HFFc6 (cell line): ENCODE data around the gene ITM2C. TPM values are rescaled to one million over a fixed set of nuclear protein-coding genes. Genes with fewer than 3 reads are reported as not detected.

Experiments used
- DNase-seq: peaks from one replicate; pipeline ENCODE4 v3.0.0-alpha.2; 2018
- H3K27ac Mint-ChIP-seq: 2 replicates; pipeline ENCODE4 v1.8.0; 2020; ENCODE audit warnings: mild to moderate bottlenecking, mixed read lengths
- H3K27me3 Mint-ChIP-seq: 2 replicates; pipeline ENCODE4 v1.8.0; 2021; ENCODE audit warnings: mild to moderate bottlenecking, moderate library complexity, mixed read lengths; ENCODE audit not compliant: insufficient read depth
- H3K36me3 Mint-ChIP-seq: 2 replicates; pipeline ENCODE4 v1.8.0; 2021; ENCODE audit warnings: low read depth, mixed read lengths
- H3K4me1 Mint-ChIP-seq: 2 replicates; pipeline ENCODE4 v1.8.0; 2020; ENCODE audit warnings: low read depth, mixed read lengths
- H3K4me3 Mint-ChIP-seq: 2 replicates; pipeline ENCODE4 v1.8.0; 2020; ENCODE audit warnings: mild to moderate bottlenecking, moderate library complexity, mixed read lengths
- H3K9me3 Mint-ChIP-seq: 2 replicates; pipeline ENCODE4 v1.8.0; 2020; ENCODE audit warnings: mild to moderate bottlenecking, mixed read lengths
- CTCF ChIP-seq: fragments of 200-600 bp; sonication (generic); IDR thresholded peaks from 2 replicates; pipeline ENCODE4 v1.5.0; 2021; ENCODE audit warnings: antibody characterized with exemption, mild to moderate bottlenecking
- total RNA-seq, 6 experiments: library from RNA; stranded (reverse); fragmentation: NEBNext Ultra II Directional; extraction: Animal tissue kit (Norgen Biotek cat#: 25700); gene quantifications; 2 replicates in 1 of 6; 3 replicates in 5 of 6; pipeline ENCODE4 v1.2.3, GENCODE V29; 2021

The ITM2C gene
- total RNA-seq, 6 experiments from 2014 or later = 28.1 to 53.8 (median 29.4) TPM

DNA sequence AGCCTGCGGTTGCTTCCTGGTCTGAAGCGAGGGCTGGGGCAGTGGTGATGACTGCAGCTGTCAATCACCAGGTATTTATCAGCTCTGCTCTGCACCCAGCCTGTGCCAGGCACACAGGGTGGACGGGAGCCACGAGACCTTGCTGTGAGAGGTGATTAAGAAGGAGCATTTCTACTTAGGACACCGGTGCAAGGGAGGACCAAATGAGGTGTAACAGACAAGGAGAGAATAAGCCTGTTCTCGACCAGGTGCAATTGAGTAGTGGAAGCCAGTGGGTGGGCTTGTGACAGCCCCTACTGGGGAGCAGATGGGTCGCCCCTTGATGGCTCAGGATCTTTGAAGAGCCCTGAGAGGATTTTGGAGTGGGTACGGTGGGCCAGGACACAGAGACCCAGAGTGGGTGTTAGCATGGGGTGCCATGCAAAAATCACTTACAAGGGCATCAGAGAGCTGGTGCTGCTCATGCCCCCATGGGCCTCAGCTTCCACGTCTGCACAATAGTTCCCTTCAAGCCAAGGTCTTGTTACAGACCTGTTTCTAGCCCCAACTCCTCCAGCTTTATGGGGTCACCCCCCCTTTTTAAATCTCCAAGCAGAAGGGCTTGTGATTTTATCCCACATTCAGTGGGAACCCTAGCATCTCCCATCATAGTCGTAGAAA, 35.7 kb downstream of the ITM2C start:
- H3K4me3 Mint-ChIP-seq = no peak overlapping the region
- no peak for DNase-seq
- H3K36me3 Mint-ChIP-seq = no peaks in the 10 kb centered on the region
- peaks cover 43% of the 10 kb centered on the region for H3K27me3 Mint-ChIP-seq
- TF ChIP-seq CTCF = no peak
- H3K4me1 Mint-ChIP-seq = no peaks in the 10 kb centered on the region
- H3K9me3 Mint-ChIP-seq = no peaks in the 10 kb centered on the region
- no peak overlapping the region for H3K27ac Mint-ChIP-seq

- Mint-ChIP-seq H3K4me3 (no peak overlapping the region), H3K9me3 (no peaks in the 10 kb centered on the region), H3K27ac (no peak overlapping the region), H3K27me3 (peaks cover 40% of the 10 kb centered on the region), H3K36me3 (no peaks in the 10 kb centered on the region), H3K4me1 (no peaks in the 10 kb centered on the region)
- no peak for DNase-seq
- no peak for TF ChIP-seq CTCF
Measured at GRCh38 chr2:230901006-230901405, 36.3 kb downstream of the ITM2C start.

- Mint-ChIP-seq H3K27me3 (peaks cover 30% of the 10 kb centered on the region), H3K9me3 (no peaks in the 10 kb centered on the region), H3K4me1 (no peaks in the 10 kb centered on the region), H3K27ac (no peak overlapping the region), H3K36me3 (no peaks in the 10 kb centered on the region), H3K4me3 (no peak overlapping the region)
- peak; percentile 55 for DNase-seq
- TF ChIP-seq CTCF = peak; percentile 87
Measured at GRCh38 chr2:230902180-230902899, 37.6 kb downstream of the ITM2C start.

- Mint-ChIP-seq H3K4me1 (peaks cover 7% of the 10 kb centered on the region), H3K27me3 (peaks cover 27% of the 10 kb centered on the region), H3K9me3 (no peaks in the 10 kb centered on the region), H3K36me3 (no peaks in the 10 kb centered on the region), H3K4me3 (no peak overlapping the region), H3K27ac (no peak overlapping the region)
- DNase-seq = no peak
- no peak for TF ChIP-seq CTCF
Measured at GRCh38 chr2:230903231-230904150, 38.7 kb downstream of the ITM2C start.

GRCh38 chr2:230904856-230905447, 40.2 kb downstream of the ITM2C start:
- H3K27me3 Mint-ChIP-seq = peaks cover 12% of the 10 kb centered on the region
- no peaks in the 10 kb centered on the region for H3K36me3 Mint-ChIP-seq
- H3K27ac Mint-ChIP-seq = no peak overlapping the region
- H3K9me3 Mint-ChIP-seq = no peaks in the 10 kb centered on the region
- no peak for TF ChIP-seq CTCF
- no peak overlapping the region for H3K4me3 Mint-ChIP-seq
- H3K4me1 Mint-ChIP-seq = peaks cover 18% of the 10 kb centered on the region
- no peak for DNase-seq
